ENCODE data around the gene ZNF599.

Gene ZNF599

GRCh38 chr19:34711890-34712289 is 61.1 kb downstream of the ZNF599 start:
- TF ChIP-seq CTCF (IDR thresholded peaks at IDR 0.05; ENCODE audit: low read depth, low read length), result no peak
- H3K4me3 ChIP-seq (replicated peaks in 1 of 2; ENCODE audit: low read depth in 2 of 2, low read length in 2 of 2), result no peak overlapping the region
- DNase-seq (ENCODE audit: low read depth in 2 of 2), result no peak
